GM21381 (cell line): ENCODE results near the gene BEST4.
"Not testable (repeated sequence)": the region's sequence is repeated elsewhere in the genome, so short reads cannot be mapped to it uniquely, and the experiment has no call there.

ENCODE experiments used
- ATAC-seq: cut with Tn5 transposase; IDR thresholded peaks from one replicate; pipeline ENCODE4 v1.9.1; 2021; ENCODE audit warnings: mild to moderate bottlenecking, moderate library complexity; ENCODE audit not compliant: unreplicated experiment

BEST4 gene

GRCh38 chr1:44803062-44803311 is 15.0 kb upstream of the BEST4 start:
- no peak for ATAC-seq

- no peak for ATAC-seq
Measured at GRCh38 chr1:44802306-44803061, 14.5 kb upstream of the BEST4 start.

- no peak for ATAC-seq
Measured at GRCh38 chr1:44801491-44802305, 13.7 kb upstream of the BEST4 start.

- ATAC-seq: peak; percentile 79
Measured at GRCh38 chr1:44799770-44800584, 12.0 kb upstream of the BEST4 start, which contains the start of gene PLK3. TSS of gene PLK3 (plus strand) at chr1:44800377. CDS start at chr1:44800464, 87 bp downstream.

GRCh38 chr1:44798481-44799365 is 10.8 kb upstream of the BEST4 start:
- no peak for ATAC-seq

DNA sequence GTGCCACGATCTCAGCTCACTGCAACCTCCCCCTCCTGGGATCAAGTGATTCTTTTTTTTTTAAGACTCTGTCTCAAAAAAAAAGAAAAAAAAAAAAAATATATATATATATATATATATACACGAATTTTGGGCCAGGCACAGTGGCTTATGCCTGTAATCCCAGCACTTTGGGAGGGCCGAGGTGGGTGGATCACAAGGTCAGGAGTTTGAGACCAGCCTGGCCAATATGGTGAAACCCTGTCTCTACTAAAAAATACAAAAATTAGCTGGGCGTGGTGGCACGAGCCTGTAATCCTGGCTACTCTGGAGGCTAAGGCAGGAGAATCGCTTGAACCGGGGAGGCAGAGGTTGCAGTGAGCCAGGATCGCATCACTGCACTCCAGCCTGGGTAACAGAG is 9.9 kb upstream of the BEST4 start:
- not testable (repeated sequence) for ATAC-seq

GRCh38 chr1:44792736-44793502 is 4.9 kb upstream of the BEST4 start:
- ATAC-seq: no peak

GRCh38 chr1:44790968-44791801 is 3.2 kb upstream of the BEST4 start:
- ATAC-seq: no peak

- ATAC-seq: no peak
Measured at GRCh38 chr1:44787506-44787905, 464 bp downstream of the BEST4 start.

- no peak for ATAC-seq
Measured at GRCh38 chr1:44786841-44787426, 1.0 kb downstream of the BEST4 start.

GRCh38 chr1:44786138-44786840 is 1.7 kb downstream of the BEST4 start:
- peak; percentile 45 for ATAC-seq

DNA sequence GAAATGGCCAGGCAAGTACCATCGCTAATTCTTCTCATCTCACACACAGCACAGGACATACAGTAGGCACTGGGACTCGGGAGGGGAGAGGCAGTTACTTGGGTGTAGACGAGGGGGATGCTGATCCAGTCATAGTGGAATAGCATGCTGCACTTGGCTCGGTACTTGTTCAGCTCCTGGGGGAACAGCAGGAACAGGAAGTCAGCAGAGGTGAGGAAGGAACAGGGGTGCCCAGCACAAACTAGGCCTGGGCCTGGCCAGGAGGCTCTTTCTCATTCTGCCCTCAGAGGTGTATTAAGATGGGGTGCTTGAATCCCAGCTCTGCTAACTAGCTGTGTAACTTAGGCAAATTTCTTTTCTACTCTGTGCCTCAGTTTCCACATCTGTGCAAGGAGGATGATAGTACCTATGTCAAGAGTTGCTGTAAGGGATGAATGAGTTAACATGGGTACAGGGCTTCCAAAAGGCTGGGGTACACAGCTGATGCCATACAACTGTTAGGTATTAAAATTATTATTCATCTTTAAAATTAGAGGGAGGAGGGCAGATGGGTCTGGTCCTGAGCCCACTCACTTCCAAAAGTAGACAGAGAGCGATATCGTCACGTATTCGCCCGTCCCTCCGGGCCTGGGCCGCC is 2.4 kb downstream of the BEST4 start:
- no peak for ATAC-seq

- no peak for ATAC-seq
Measured at GRCh38 chr1:44785029-44785380, 3.0 kb downstream of the BEST4 start.

DNA sequence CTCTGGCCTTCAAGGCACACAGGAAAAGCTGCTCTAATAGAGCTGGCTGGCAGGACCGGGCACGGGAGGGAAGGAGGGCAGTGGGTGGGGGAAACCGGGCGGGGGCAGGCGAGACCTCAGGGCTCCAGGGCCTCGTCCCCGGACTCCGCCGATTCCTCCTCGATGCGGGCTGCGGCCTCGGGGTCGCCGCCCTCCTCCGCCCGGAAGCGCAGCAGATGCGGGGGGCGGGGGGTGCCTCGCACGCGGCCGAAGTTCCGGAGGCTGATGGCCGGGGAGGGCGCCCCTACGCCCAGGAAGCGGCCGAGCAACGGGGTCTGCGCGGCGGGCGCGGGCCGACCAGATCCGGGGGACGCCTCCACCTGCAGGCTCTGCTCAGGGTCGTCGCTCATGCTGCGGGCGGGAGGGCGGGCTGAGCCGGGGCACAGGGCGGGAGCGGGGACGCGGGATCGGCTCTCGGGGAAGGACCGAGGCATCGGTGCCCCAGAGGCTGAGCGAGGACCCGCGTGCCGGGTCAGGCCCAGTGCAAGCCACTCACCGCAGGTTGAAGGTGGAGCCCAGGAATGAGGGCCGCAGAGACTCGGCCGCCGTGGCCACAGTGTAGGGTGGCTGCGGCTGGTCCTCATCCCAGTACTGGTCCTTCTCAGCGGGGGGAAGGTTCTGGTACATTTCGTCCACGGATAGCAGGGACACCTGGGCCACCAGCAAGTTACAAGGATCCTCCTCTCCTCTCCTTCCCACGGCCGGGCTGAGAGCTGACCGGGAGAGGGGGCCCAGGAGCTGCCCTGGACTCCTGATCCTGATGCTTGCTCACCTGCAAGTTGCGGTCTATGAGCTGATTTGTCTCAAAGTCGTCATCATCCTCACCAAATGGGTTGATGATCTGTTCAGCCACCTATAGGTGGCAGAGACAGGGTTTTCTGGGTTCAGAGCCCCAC is 3.6 kb downstream of the BEST4 start:
- ATAC-seq: no peak

- no peak for ATAC-seq
Measured at GRCh38 chr1:44783697-44784093, 4.3 kb downstream of the BEST4 start.

- ATAC-seq: no peak
Measured at GRCh38 chr1:44780583-44781121, 7.3 kb downstream of the BEST4 start.
